Measurements from ENCODE around the gene NEUROD4. TPM values are rescaled to one million over a fixed set of nuclear protein-coding genes. Genes with fewer than 3 reads are reported as not detected.

The NEUROD4 gene
- total RNA-seq, 2 donors from 2014 or later: not detected

- Histone ChIP-seq H3K27ac (no peak overlapping the region), H3K36me3 (no peaks in the 10 kb centered on the region), H3K9me3 (no peaks in the 10 kb centered on the region), H3K27me3 (no peaks in the 10 kb centered on the region), H3K4me3 (no peak overlapping the region), H3K4me1 (no peaks in the 10 kb centered on the region)
- TF ChIP-seq, protein P1, sequence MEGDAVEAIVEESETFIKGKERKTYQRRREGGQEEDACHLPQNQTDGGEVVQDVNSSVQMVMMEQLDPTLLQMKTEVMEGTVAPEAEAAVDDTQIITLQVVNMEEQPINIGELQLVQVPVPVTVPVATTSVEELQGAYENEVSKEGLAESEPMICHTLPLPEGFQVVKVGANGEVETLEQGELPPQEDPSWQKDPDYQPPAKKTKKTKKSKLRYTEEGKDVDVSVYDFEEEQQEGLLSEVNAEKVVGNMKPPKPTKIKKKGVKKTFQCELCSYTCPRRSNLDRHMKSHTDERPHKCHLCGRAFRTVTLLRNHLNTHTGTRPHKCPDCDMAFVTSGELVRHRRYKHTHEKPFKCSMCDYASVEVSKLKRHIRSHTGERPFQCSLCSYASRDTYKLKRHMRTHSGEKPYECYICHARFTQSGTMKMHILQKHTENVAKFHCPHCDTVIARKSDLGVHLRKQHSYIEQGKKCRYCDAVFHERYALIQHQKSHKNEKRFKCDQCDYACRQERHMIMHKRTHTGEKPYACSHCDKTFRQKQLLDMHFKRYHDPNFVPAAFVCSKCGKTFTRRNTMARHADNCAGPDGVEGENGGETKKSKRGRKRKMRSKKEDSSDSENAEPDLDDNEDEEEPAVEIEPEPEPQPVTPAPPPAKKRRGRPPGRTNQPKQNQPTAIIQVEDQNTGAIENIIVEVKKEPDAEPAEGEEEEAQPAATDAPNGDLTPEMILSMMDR (IDR thresholded peaks at IDR 0.05): peak; percentile 55 to 88
- DNase-seq (ENCODE audit: low spot score): no peak
Observed at GRCh38 chr12:55073043-55074022, 53.6 kb downstream of the NEUROD4 start.

- Histone ChIP-seq H3K27me3 (no peaks in the 10 kb centered on the region), H3K4me1 (no peaks in the 10 kb centered on the region), H3K36me3 (no peaks in the 10 kb centered on the region), H3K27ac (no peak overlapping the region), H3K4me3 (no peak overlapping the region), H3K9me3 (no peaks in the 10 kb centered on the region)
- TF ChIP-seq, protein P1 (IDR thresholded peaks at IDR 0.05): no peak
- no peak for DNase-seq (ENCODE audit: low spot score)
Observed at GRCh38 chr12:55074806-55075205, 55.0 kb downstream of the NEUROD4 start.

Other genes starting within 250 kb of the NEUROD4 start
- gene MUCL1, start 165.5 kb upstream of the NEUROD4 start, total RNA-seq: not detected
- gene TESPA1, start 35.2 kb upstream of the NEUROD4 start, total RNA-seq: under 1 TPM in 1 of 2 donors, not detected in 1; 0.19 TPM
- gene OR9K2, start 106.4 kb downstream of the NEUROD4 start, total RNA-seq: not detected
- not detected for gene OR10A7, start 201.1 kb downstream of the NEUROD4 start, total RNA-seq
- gene OR6C74, start 224.6 kb downstream of the NEUROD4 start, total RNA-seq: not detected

Measured in right atrium auricular region (tissue), 2 donors.